NCI-H1694 treated with DMSO at 0.1 percent for 48 hours (cell line): Measurements from ENCODE around the gene SNED1.

Experiments used
- DNase-seq: peaks from one replicate; lab custom pipeline; 2025; lab: John Stamatoyannopoulos, UW

Gene SNED1

DNA sequence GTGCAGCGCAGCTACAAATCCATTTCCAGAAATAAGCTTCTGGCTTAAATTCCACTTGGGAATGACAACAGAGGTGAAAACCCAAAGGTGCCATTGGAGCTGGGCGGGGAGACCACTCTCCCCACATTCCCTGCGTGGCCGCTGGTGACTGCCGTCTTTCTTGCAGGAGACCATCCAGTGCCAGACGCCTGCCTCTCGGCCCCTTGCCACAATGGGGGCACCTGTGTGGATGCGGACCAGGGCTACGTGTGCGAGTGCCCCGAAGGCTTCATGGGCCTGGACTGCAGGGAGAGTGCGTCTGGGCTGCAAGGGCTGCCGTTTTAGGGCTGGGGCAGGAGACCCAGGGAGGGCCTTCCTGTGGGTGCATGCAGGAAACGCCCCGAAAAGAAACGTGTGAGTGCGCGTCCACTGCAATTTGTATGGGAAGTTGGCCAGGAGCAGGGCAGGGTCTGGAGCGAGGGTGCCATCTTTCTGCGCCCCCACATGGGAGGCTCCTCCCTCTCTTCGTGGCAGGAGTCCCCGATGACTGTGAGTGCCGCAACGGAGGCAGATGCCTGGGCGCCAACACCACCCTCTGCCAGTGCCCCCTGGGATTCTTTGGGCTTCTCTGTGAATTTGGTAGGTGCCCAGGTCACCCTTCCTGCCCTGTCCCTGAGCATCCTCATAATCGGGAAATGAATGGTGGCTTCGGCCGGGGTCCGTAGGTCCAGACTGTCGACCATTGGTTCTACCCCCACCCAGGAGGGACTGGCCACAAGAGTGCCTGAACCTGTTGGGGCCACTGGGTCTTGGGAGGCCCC is 49.9 kb downstream of the SNED1 start:
- DNase-seq, result no peak

- DNase-seq, result no peak
Measured at GRCh38 chr2:241048949-241049343, 50.5 kb downstream of the SNED1 start.

DNA sequence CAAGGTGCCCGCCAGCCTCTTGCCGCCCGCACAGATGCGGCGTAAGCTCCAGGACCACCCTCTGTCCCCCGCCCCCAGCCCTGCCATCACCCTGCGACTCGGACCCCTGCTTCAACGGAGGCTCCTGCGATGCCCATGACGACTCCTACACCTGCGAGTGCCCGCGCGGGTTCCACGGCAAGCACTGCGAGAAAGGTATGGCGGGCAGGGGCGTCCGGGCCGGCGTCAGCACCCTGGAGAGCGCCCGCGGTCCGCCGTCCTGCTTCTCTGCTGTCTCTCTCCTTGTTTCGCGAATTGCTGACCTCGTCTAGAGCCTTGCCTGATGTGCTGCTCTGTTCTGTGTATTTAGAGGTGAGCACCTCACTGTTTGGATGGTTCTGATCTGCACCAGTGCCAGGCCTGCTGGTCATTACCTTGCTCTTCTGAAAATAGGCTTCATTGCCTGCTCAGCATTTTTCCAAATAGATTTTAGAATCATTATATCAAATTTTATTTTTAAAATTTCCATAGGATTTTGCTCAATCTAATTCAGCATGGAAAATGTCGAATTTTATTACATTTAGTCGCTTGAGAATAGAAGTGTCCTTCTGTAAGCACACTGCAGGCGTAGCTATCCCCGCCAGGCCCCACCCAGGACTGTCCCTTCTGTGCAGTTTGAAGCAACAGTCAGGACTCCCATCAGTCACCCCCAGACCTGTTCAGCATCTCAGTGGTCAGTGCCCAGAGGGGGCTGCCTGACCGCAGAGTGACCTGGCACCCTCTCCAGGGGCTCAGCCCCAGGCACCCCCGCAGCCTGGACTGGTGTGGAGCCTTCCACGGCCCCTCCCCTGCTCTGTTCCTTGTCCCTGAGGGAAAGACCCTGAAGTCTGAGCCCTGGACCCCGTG is 51.6 kb downstream of the SNED1 start:
- no peak for DNase-seq

- DNase-seq, result no peak
Measured at GRCh38 chr2:241050624-241051577, 52.5 kb downstream of the SNED1 start.

DNA sequence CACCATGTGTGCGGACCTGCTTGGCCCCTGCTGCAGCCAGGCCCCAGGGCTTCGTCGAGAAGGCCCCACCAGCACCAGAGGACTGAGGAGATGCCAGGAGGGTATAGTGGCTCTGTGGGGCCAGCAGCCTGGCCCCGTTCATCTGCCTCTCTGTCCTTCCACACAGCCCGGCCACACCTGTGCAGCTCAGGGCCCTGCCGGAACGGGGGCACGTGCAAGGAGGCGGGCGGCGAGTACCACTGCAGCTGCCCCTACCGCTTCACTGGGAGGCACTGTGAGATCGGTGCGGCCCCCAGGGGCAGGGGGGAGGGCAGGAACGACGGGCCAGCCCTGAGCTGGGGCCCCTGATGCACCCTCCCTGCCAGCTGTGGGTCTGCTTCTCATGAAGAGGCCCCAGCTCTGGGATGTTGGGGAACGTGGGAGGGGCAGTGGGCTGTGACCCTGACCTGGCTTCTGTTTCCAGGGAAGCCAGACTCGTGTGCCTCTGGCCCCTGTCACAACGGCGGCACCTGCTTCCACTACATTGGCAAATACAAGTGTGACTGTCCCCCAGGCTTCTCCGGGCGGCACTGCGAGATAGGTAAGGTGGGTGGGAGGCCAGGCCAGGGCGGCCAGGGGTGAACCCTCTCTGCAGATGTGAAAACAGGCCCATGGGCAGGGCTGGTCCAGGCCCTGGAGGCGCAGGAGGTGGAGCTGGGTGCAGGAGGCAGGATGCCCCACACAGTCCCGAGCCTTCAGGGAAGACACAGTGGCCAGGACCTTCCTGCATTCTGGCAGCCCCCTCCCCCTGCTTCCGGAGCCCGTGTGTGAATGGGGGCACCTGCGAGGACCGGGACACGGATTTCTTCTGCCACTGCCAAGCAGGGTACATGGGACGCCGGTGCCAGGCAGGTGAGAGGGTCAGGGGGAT is 53.4 kb downstream of the SNED1 start:
- DNase-seq, result no peak

GRCh38 chr2:241052677-241053360 is 54.4 kb downstream of the SNED1 start:
- DNase-seq, result no peak

DNA sequence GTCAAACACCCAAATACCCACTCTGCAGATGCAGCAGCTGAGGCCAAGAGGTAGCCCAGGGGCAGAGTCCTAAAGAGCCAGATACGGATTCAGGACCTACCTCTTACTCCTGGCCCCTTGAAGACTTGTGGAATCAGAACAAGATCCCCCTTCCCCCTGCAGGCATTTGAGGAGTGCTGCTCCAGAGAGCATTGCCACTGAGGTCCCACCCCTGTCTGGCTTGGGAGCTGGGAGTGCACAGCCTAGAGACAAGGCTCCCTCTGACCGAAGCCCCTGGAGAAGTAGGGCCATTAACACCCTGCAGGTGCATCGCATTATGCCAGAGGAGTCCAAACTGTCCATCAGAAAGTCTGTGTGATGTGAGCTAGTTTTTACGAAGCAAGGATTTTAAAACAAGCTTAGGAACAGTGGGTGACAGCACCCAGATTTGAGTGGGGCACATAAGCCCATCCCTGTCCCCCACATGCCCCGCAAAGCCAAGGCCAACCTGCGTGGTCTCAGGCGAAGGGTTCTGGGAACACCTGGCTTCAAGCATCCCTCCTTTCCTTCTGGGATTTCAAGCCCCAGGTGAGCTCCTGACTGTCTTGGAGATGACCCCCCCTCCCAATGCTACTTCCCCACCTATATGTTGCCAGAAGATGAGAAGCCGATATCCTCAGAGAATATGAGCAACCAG is 55.3 kb downstream of the SNED1 start:
- DNase-seq, result no peak

GRCh38 chr2:241061275-241061674 is 62.9 kb downstream of the SNED1 start:
- no peak for DNase-seq

GRCh38 chr2:241062389-241063092 is 64.1 kb downstream of the SNED1 start:
- no peak for DNase-seq

GRCh38 chr2:241063093-241063551 is 64.7 kb downstream of the SNED1 start:
- DNase-seq, result no peak

DNA sequence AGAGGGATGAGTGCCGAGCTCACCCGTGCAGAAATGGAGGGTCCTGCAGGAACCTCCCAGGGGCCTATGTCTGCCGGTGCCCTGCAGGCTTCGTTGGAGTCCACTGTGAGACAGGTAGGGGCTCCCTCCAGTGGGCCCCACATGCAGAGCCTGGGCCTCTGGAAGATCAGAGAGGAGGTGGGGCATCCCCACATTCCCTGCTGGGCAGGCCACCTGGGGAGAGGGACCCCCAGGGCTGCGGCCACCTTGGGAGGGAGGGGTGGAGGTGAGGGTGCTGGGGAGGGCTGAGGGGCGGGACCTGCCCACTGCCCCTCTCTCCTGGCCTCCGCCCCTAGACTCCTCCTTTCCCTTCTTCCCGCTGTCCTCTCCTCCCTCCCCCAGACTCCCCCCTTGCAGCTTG is 65.2 kb downstream of the SNED1 start:
- no peak for DNase-seq

GRCh38 chr2:241064008-241064801 is 65.8 kb downstream of the SNED1 start:
- no peak for DNase-seq

GRCh38 chr2:241064802-241065354 is 66.5 kb downstream of the SNED1 start:
- no peak for DNase-seq

DNA sequence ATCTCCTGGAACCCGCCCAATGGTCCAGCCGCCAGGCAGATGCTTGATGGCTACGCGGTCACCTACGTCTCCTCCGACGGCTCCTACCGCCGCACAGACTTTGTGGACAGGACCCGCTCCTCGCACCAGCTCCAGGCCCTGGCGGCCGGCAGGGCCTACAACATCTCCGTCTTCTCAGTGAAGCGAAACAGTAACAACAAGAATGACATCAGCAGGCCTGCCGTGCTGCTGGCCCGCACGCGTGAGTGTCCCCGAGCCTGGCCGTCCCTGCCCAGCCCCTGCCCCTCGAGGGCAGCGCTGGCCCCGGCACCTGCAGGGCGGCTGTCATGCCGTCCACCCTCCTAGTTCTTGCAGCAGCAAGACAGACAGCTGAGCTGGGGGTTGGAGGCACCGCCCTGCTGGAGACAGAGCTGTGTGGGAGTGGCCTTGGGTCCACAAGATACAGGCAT is 67.0 kb downstream of the SNED1 start:
- DNase-seq, result no peak

DNA sequence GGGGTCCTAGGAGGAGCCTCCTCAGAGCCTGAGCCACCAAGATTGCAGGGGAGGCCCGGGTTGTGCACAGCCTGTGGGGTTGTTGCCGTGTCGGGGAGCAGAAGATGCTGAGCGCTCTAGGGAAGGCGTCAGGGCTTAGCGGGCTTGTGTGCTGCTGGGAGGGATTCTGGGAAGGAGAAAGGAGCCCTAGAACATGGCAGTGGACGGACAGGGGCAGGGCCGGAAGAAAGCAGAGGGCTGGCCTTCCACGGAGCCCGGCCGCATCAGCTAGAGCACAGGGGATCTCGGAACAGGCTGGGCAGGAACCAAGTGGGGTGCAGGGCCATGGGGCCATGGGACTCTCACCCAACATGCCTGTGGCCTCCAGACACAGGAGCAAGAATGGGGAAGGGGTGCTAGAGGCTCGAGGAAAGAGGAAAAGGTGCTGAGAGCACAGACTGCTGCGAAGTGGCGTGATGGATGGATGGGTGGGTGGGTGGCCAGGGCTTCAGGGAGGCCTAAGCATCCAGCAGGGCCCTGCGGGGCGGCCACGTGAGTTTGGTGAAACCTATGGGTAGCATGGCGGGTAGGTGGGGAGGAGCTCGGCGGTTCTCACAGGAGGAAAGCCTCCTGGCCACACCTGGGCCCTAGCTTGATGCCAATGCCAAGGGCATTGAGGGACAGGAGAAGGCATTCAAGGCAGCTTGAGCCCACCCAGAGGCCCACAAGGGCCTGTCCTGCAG is 67.9 kb downstream of the SNED1 start:
- DNase-seq, result no peak

DNA sequence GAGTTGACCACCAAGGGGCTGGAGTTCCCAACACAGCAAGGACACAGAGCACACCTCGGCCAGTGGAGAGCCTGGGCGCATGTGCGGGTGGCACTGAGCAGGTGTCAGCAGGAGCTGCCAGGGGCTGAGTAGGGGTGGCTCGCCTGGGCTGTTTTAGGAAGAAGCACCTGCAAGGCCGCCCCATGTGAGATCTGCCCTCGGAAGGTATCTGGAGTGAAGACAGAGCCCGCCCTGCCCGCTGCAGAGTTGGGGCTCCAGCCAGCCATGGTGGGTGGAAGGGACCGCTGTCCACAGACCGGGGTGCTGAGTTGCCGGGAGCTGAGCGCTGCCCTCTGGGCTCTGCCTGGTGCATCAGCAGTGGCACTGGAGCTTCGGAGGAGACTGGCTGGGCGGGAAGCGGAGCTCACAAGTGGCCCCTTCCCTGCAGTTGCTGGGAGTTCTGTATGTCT is 68.5 kb downstream of the SNED1 start:
- no peak for DNase-seq
